ENCODE data around the gene SRD5A3. TPM values are rescaled to one million over a fixed set of nuclear protein-coding genes. Genes with fewer than 3 reads are reported as not detected.
A peak's percentile ranks its signal among the peaks of the same experiment; 100 is the strongest.

The SRD5A3 gene
- total RNA-seq, 1 experiment from 2014 or later, result 17.0 TPM

DNA sequence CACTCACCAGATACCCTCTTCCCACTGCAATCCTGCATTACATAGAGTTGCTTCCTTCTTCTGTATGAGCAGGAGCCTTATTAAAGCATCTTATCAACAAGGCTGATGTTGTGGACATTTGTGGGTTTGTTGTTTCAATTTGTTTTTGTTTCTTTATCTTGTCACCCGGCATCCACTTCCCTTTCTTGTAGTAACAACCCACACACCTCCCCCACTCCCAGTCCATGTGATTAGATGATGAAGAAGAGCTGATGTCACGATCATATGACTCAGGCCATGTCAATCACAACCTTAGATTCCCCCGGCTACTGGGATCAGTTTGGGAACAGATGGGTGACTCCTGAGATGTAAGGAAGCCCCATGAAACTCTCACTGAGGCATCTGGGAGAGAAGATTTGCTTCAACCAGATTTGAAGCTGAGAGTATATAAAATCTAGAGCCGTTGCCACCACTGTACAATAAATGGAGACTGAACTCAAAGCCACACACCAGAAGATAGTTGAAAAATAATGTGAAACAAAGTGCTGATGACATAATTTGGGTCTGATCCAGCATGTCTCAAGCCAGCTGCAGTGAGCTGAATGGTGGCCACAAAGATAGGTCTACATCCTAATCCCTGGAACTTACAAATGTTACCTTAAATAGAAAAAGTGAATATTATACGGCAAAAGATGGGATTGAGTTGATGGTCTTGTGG, 34.1 kb upstream of the SRD5A3 start:
- no peak overlapping the region for H3K27ac ChIP-seq (ENCODE audit: low read length)
- H3K27me3 ChIP-seq (ENCODE audit: control insufficient read depth, insufficient read depth, low read length), result no peaks in the 10 kb centered on the region
- no peaks in the 10 kb centered on the region for H3K36me3 ChIP-seq (ENCODE audit: control insufficient read depth, insufficient read depth, low read length)
- POLR2A ChIA-PET, result no interaction called here
- DNase-seq (ENCODE audit: low read depth, low spot score) (no peak), ATAC-seq (no peak)
- H3K4me1 ChIP-seq (ENCODE audit: control insufficient read depth, insufficient read depth, low read length), result no peaks in the 10 kb centered on the region
- no peaks in the 10 kb centered on the region for H3K9me3 ChIP-seq (ENCODE audit: control insufficient read depth, insufficient read depth, low read depth, low read length)
- BruUV-seq (replicated peaks), result no TSS peak
- H3K4me3 ChIP-seq (ENCODE audit: low read depth in 2 of 2, low read length in 2 of 2), result no peak overlapping the region
- intact Hi-C loops (cut with micrococcal nuclease; ENCODE audit: unreplicated experiment) (no loop called here), in situ Hi-C loops (cut with HindIII; ENCODE audit: low pct_unique_long_range_greater_than_20kb, low sequenced_read_pairs) (no loop called here)
- TF ChIP-seq POLR2AphosphoS5 (IDR thresholded peaks at IDR 0.05; ENCODE audit: low read depth, low read length), result no peak
- TF ChIP-seq, protein P1, sequence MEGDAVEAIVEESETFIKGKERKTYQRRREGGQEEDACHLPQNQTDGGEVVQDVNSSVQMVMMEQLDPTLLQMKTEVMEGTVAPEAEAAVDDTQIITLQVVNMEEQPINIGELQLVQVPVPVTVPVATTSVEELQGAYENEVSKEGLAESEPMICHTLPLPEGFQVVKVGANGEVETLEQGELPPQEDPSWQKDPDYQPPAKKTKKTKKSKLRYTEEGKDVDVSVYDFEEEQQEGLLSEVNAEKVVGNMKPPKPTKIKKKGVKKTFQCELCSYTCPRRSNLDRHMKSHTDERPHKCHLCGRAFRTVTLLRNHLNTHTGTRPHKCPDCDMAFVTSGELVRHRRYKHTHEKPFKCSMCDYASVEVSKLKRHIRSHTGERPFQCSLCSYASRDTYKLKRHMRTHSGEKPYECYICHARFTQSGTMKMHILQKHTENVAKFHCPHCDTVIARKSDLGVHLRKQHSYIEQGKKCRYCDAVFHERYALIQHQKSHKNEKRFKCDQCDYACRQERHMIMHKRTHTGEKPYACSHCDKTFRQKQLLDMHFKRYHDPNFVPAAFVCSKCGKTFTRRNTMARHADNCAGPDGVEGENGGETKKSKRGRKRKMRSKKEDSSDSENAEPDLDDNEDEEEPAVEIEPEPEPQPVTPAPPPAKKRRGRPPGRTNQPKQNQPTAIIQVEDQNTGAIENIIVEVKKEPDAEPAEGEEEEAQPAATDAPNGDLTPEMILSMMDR (IDR thresholded peaks at IDR 0.05), result no peak
- no peak for TF ChIP-seq SIN3A (IDR thresholded peaks at IDR 0.05; ENCODE audit: borderline replicate concordance, insufficient read depth, low read depth, low read length)
- TF ChIP-seq TCF7L2 (IDR thresholded peaks at IDR 0.05; ENCODE audit: low read depth, low read length), result no peak
- no peak for TF ChIP-seq REST (IDR thresholded peaks at IDR 0.05; ENCODE audit: insufficient read depth in 1 of 2, low read depth in 2 of 2, low read length in 1 of 2)
- CTCF ChIA-PET, result no interaction called here

- Histone ChIP-seq H3K27ac (ENCODE audit: low read length) (no peak overlapping the region), H3K27me3 (ENCODE audit: control insufficient read depth, insufficient read depth, low read length) (no peaks in the 10 kb centered on the region), H3K4me3 (ENCODE audit: low read depth in 2 of 2, low read length in 2 of 2) (no peak overlapping the region), H3K36me3 (ENCODE audit: control insufficient read depth, insufficient read depth, low read length) (no peaks in the 10 kb centered on the region), H3K9me3 (ENCODE audit: control insufficient read depth, insufficient read depth, low read depth, low read length) (no peaks in the 10 kb centered on the region), H3K4me1 (ENCODE audit: control insufficient read depth, insufficient read depth, low read length) (no peaks in the 10 kb centered on the region)
- in situ Hi-C loops (cut with HindIII; ENCODE audit: low pct_unique_long_range_greater_than_20kb, low sequenced_read_pairs) (no loop called here), intact Hi-C loops (cut with micrococcal nuclease; ENCODE audit: unreplicated experiment) (no loop called here)
- ChIA-PET CTCF (interaction anchor here (0.9 kb wide), 1 partner anchor 299 kb away, joined by 3 read pairs; no protein-coding TSS in a partner anchor), POLR2A (no interaction called here)
- ATAC-seq (no peak), DNase-seq (ENCODE audit: low read depth, low spot score) (peak; percentile 8)
- BruUV-seq (replicated peaks), result no TSS peak
- TF ChIP-seq TCF7L2 (IDR thresholded peaks at IDR 0.05; ENCODE audit: low read depth, low read length), result no peak
- TF ChIP-seq, protein P1 (IDR thresholded peaks at IDR 0.05), result peak; percentile 71
Observed at GRCh38 chr4:55312489-55313101, 33.4 kb upstream of the SRD5A3 start.
